Left lung (tissue), 14 donors: ENCODE measurements around the gene GCC2. TPM values are rescaled to one million over a fixed set of nuclear protein-coding genes. Genes with fewer than 3 reads are reported as not detected.

Experiments used
- ATAC-seq: fragments of 200-7000 bp; cut with Tn5 transposase; one replicate; pipeline ENCODE4 v1.9.1; 2020; ENCODE audit warnings: moderate library complexity
- DNase-seq, 4 donors: peaks; one replicate each; pipeline ENCODE4 v3.0.0-alpha.2; 2013 to 2020
- H3K27ac ChIP-seq, 2 donors: fragments of 200-600 bp; sonication (generic) in 1 of 2; one replicate each; pipeline versions ENCODE4 v1.5.0 to v1.8.0; 2020 to 2021
- H3K27me3 ChIP-seq, 2 donors: fragments of 200-600 bp; sonication (generic) in 1 of 2; one replicate each; pipeline versions ENCODE4 v1.5.0 to v1.8.0; 2020 to 2021
- H3K36me3 ChIP-seq, 2 donors: fragments of 200-600 bp; sonication (generic) in 1 of 2; one replicate each; pipeline versions ENCODE4 v1.5.0 to v1.8.0; 2020 to 2021
- H3K4me1 ChIP-seq, 2 donors: fragments of 200-600 bp; one replicate each; pipeline ENCODE4 v1.8.0; 2021
- H3K4me3 ChIP-seq, 2 donors: fragments of 200-600 bp; sonication (generic) in 1 of 2; one replicate each; pipeline versions ENCODE4 v1.5.0 to v1.8.0; 2020 to 2021; ENCODE audit warnings: mild to moderate bottlenecking in 1 of 2
- H3K9me3 ChIP-seq, 2 donors: fragments of 200-600 bp; sonication (generic) in 1 of 2; one replicate each; pipeline versions ENCODE4 v1.5.0 to v1.8.0; 2020 to 2021
- intact Hi-C, 2 donors: fragments of 100-400 bp; cut with DNase I; formaldehyde crosslinking; loops; one replicate each; pipeline versions ENCODE4 v1.11.2 to v1.14.2; 2022
- long read RNA-seq, 12 donors: library from polyadenylated mRNA in 2 of 12; unstranded in 2 of 12; transcript quantifications; one replicate each; pipeline ENCODE4 v2.0.0 and lab custom pipeline, GENCODE V29; 2019 to 2026
- polyA plus RNA-seq, 6 donors: library from polyadenylated mRNA; unstranded; fragments of 120-200 nt; gene quantifications; one replicate each; pipeline ENCODE4 v1.2.1, GENCODE V29; 2013; ENCODE audit not compliant: insufficient read length in 6 of 6
- total RNA-seq, 2 donors: library from RNA; stranded (reverse); fragmentation: NEBNext Ultra II Directional; extraction: Animal tissue kit (Norgen Biotek cat#: 25700); gene quantifications; one replicate each; pipeline ENCODE4 v1.2.1, GENCODE V29; 2021
- TF ChIP-seq, protein P1 (sequence below), 2 donors: fragments of 200-600 bp; sonication (generic) in 1 of 2; IDR thresholded peaks; one replicate each; pipeline versions ENCODE4 v1.5.0 to v1.8.0; 2021; ENCODE audit warnings: antibody characterized with exemption in 2 of 2
- donor health status: DM: no; HTN: yes; CAD: no.
- donor health status: DM: no; HTN: no; CAD: no.

The GCC2 gene, protein sequence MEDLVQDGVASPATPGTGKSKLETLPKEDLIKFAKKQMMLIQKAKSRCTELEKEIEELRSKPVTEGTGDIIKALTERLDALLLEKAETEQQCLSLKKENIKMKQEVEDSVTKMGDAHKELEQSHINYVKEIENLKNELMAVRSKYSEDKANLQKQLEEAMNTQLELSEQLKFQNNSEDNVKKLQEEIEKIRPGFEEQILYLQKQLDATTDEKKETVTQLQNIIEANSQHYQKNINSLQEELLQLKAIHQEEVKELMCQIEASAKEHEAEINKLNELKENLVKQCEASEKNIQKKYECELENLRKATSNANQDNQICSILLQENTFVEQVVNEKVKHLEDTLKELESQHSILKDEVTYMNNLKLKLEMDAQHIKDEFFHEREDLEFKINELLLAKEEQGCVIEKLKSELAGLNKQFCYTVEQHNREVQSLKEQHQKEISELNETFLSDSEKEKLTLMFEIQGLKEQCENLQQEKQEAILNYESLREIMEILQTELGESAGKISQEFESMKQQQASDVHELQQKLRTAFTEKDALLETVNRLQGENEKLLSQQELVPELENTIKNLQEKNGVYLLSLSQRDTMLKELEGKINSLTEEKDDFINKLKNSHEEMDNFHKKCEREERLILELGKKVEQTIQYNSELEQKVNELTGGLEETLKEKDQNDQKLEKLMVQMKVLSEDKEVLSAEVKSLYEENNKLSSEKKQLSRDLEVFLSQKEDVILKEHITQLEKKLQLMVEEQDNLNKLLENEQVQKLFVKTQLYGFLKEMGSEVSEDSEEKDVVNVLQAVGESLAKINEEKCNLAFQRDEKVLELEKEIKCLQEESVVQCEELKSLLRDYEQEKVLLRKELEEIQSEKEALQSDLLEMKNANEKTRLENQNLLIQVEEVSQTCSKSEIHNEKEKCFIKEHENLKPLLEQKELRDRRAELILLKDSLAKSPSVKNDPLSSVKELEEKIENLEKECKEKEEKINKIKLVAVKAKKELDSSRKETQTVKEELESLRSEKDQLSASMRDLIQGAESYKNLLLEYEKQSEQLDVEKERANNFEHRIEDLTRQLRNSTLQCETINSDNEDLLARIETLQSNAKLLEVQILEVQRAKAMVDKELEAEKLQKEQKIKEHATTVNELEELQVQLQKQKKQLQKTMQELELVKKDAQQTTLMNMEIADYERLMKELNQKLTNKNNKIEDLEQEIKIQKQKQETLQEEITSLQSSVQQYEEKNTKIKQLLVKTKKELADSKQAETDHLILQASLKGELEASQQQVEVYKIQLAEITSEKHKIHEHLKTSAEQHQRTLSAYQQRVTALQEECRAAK (N-terminal part only)
- 10 to 100 TPM; 35.0 to 40.5 TPM for total RNA-seq
- polyA plus RNA-seq, result 10 to 100 TPM; 47.6 to 78.4 (median 58.2) TPM
- long read RNA-seq, donor 1, partial matches to known transcripts, result 27 of 33 reads
- long read RNA-seq, donor 1, other reads (novel, unspliced or antisense), result 0 of 33 reads
- long read RNA-seq, donor 2, partial matches to known transcripts, result 14 of 18 reads
- long read RNA-seq, donor 2, other reads (novel, unspliced or antisense), result 0 of 18 reads
- long read RNA-seq, donor 3, partial matches to known transcripts, result 0 of 2 reads
- long read RNA-seq, donor 3, other reads (novel, unspliced or antisense), result 0 of 2 reads
- long read RNA-seq, donor 4, partial matches to known transcripts, result 12 of 17 reads
- long read RNA-seq, donor 4, other reads (novel, unspliced or antisense), result 2 of 17 reads
- long read RNA-seq, donor 5, partial matches to known transcripts, result 6 of 8 reads
- long read RNA-seq, donor 5, other reads (novel, unspliced or antisense), result 0 of 8 reads
- long read RNA-seq, donor 6, partial matches to known transcripts, result 6 of 8 reads
- long read RNA-seq, donor 6, other reads (novel, unspliced or antisense), result 0 of 8 reads
- long read RNA-seq, donor 7, partial matches to known transcripts, result 0 of 1 reads
- long read RNA-seq, donor 7, other reads (novel, unspliced or antisense), result 0 of 1 reads
- long read RNA-seq, donor 8, full-length matches to known transcripts, result 3 of 10 reads
- long read RNA-seq, donor 8, partial matches to known transcripts, result 7 of 10 reads
- long read RNA-seq, donor 8, other reads (novel, unspliced or antisense), result 0 of 10 reads
- long read RNA-seq, donor 9, result 0 reads
- long read RNA-seq, donor 10, partial matches to known transcripts, result 4 of 6 reads
- long read RNA-seq, donor 10, other reads (novel, unspliced or antisense), result 1 of 6 reads
- long read RNA-seq, donor 11, partial matches to known transcripts, result 9 of 14 reads
- long read RNA-seq, donor 11, other reads (novel, unspliced or antisense), result 0 of 14 reads
- long read RNA-seq, donor 12, partial matches to known transcripts, result 7 of 9 reads
- long read RNA-seq, donor 12, other reads (novel, unspliced or antisense), result 0 of 9 reads

- TF ChIP-seq, protein P1, sequence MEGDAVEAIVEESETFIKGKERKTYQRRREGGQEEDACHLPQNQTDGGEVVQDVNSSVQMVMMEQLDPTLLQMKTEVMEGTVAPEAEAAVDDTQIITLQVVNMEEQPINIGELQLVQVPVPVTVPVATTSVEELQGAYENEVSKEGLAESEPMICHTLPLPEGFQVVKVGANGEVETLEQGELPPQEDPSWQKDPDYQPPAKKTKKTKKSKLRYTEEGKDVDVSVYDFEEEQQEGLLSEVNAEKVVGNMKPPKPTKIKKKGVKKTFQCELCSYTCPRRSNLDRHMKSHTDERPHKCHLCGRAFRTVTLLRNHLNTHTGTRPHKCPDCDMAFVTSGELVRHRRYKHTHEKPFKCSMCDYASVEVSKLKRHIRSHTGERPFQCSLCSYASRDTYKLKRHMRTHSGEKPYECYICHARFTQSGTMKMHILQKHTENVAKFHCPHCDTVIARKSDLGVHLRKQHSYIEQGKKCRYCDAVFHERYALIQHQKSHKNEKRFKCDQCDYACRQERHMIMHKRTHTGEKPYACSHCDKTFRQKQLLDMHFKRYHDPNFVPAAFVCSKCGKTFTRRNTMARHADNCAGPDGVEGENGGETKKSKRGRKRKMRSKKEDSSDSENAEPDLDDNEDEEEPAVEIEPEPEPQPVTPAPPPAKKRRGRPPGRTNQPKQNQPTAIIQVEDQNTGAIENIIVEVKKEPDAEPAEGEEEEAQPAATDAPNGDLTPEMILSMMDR (IDR thresholded peaks at IDR 0.05), result no peak
- Histone ChIP-seq H3K4me1 (peaks cover 0 to 17% of the 10 kb centered on the region in 2 donors), H3K4me3 (peak within 1 kb of the TSS; percentile 85 to 87), H3K27me3 (no peaks in the 10 kb centered on the region), H3K36me3 (peaks cover 3 to 23% of the 10 kb centered on the region in 2 donors), H3K9me3 (no peaks in the 10 kb centered on the region), H3K27ac (peak within 1 kb of the TSS; percentile 89 to 90)
- DNase-seq, result peak; percentile 93 to 97 (median 96)
- ATAC-seq, result peak; percentile 99
- intact Hi-C loops, result no loop called here
Measured at GRCh38 chr2:108448678-108449409, at the start of gene GCC2. Gene GCC2 (plus strand): TSS chr2:108449206. CDS start chr2:108449275, 69 bp downstream.

- no peak overlapping the region for H3K27ac ChIP-seq
- H3K4me1 ChIP-seq, result no peaks in the 10 kb centered on the region
- H3K36me3 ChIP-seq, result no peaks in the 10 kb centered on the region
- ATAC-seq, result no peak
- DNase-seq, result no peak
- peaks cover 3 to 50% of the 10 kb centered on the region in 2 donors for H3K9me3 ChIP-seq
- no peak overlapping the region for H3K4me3 ChIP-seq
- TF ChIP-seq, protein P1 (IDR thresholded peaks at IDR 0.05), result no peak
- intact Hi-C loops, result no loop called here
- no peaks in the 10 kb centered on the region for H3K27me3 ChIP-seq
Measured at GRCh38 chr2:108399479-108399878, 49.5 kb upstream of the GCC2 start.

DNA sequence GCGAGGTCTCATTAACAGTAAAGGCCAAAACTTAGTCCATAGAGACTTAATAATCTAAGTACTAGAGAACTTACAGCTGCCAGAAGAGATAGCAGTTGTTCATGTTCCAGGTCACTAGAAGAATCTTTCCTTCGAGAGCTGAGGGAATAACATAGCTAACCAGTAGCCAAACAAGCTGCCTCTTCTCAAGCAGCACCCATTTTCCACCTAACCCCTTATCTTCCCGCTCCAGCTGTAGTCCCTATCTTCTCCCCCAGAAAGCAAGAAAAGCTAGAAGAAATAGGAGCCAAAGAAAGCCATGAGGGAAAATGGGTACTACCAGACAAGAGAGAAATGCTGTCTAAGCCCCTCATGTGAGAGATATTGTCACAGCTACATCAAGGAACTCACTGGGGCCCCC is 47.2 kb upstream of the GCC2 start:
- no peak overlapping the region for H3K4me3 ChIP-seq
- TF ChIP-seq, protein P1 (IDR thresholded peaks at IDR 0.05), result no peak
- intact Hi-C loops, result no loop called here
- H3K4me1 ChIP-seq, result no peaks in the 10 kb centered on the region
- ATAC-seq (no peak), DNase-seq (no peak)
- H3K27me3 ChIP-seq, result no peaks in the 10 kb centered on the region
- no peak overlapping the region for H3K27ac ChIP-seq
- peaks cover 3 to 66% of the 10 kb centered on the region in 2 donors for H3K9me3 ChIP-seq
- H3K36me3 ChIP-seq, result no peaks in the 10 kb centered on the region
